HL-60/S4 treated with retinoic acid at 250 ng/mL for 4 days and 3 days (cell line): ENCODE measurements around the gene BCAT1.
"Not testable (repeated sequence)": the region's sequence is repeated elsewhere in the genome, so short reads cannot be mapped to it uniquely, and the experiment has no call there.

Experiments used
- in situ Hi-C: fragments of 300-500 bp; cut with MboI; formaldehyde crosslinking; loops from 2 replicates; pipeline ENCODE4 v1.7.0; 2022; ENCODE audit warnings: low sequenced_read_pairs

BCAT1 gene

GRCh38 chr12:24960222-24960855 is 11.4 kb upstream of the BCAT1 start:
- in situ Hi-C loops = no loop called here

- in situ Hi-C loops = not testable (repeated sequence)
These were observed 7.5 kb upstream of the BCAT1 start for GRCh38 chr12:24956351-24956750.

GRCh38 chr12:24955853-24956252 is 7.0 kb upstream of the BCAT1 start:
- in situ Hi-C loops = no loop called here

DNA sequence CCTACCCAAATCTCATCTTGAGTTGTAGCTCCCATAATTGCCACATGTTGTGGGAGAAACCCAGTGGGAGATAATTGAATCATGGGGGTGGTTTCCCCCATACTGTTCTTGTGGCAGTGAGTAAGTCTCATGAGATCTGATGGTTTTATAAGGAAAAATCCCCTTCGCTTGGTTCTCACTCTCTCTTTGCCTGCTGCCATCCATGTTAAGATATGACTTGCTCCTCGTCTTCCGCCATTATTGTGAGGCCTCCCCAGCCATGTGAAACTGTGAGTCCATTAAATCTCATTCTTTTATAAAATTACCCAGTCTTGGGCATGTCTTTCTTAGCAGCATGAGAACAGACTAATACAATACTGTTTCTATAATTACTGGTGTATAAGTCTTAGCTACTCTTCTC is 6.5 kb upstream of the BCAT1 start:
- in situ Hi-C loops = no loop called here

DNA sequence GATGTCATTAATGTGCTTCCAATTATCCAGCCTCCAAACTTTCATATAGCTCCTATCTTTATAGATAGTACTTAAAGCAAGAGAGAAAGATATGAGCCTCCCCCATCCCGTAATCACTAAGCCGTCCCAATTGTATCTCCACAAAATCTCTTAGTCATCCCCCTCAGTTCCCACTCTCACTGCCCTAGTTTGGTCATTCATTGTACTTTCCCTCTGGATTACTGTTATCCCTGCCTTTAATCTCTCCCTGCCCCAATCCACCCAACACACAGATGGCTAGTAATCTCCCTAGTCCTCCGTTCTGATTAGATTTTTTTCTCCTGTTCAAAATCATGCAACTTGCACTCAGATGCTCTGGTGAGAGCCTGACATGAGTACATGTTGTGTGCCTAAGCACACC is 5.4 kb upstream of the BCAT1 start:
- in situ Hi-C loops = no loop called here

DNA sequence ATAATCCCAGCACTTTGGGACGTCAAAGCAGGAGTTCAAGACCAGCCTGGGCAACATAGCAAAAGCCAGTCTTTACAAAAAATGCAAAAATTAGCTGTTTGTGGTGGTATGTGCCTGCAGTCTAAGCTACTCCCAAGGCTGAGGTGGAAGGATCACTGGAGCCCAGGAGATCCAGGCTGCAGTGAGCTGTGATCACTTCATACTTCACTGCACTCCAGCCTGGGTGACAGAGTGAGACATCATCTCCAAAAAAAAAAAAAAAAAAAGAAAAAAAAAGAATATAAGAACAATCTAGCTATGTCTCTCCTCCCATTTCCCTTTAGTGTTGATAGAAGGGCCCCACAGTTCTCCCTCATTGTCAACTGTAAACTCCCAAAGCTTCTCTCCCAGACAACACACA is 3.5 kb upstream of the BCAT1 start:
- in situ Hi-C loops = no loop called here

- in situ Hi-C loops = no loop called here
These were observed 1.4 kb upstream of the BCAT1 start for GRCh38 chr12:24950231-24950834.

DNA sequence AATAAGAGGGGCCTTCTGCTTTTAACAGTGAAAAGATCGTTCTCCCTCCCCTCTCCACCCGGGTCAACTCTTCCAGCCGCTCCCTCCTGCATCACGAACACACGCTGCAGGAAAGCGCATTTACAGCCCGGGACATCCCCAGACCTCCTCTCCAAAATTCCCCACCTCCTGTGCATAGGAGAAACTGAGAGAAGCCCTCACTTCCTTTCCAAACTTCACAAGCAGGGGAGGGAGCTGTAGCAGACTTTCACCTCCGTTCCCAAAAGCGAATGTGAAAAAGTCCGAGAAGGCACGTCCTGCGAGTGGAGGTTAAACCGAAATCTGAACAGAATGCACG is 513 bp downstream of the BCAT1 start:
- in situ Hi-C loops = no loop called here

- in situ Hi-C loops = no loop called here
These were observed 1.1 kb downstream of the BCAT1 start for GRCh38 chr12:24947541-24948419.

DNA sequence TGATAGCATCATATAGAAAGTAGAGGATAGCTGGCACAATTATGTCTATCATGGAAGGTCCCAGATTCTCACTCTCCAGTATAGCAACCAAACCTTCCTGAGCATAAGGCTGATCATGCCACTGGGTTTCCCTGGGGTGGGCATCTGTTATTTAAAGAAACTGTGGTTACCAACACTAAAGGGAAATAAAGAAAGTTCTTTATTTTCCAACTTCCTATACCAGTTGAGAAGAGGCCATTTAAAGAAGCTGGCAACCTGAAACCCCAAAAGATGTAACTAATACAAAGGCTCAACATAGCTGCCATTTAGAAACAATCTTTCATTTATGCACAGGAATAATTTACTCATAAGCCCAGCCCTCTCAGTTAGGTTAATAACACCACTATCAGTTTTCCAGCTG is 3.1 kb downstream of the BCAT1 start:
- in situ Hi-C loops = no loop called here

DNA sequence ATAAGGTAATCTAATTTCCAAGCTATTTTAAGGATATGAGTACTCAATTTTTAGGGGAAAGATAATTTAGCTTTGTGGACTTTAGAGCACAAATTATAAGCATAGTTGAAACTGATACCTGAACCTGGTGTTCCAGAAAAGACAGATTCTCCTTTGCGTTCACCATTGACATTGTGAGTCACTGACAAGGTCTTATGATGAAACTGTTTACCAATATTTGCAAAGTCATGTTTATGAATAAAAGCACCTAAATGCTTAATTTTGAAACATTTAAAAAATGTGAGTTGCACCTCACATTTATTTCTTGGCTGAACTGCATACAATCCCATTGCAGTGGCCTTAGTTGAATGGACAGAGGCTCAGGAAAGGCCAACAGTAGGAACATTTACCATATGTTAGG is 3.9 kb downstream of the BCAT1 start:
- in situ Hi-C loops = no loop called here

DNA sequence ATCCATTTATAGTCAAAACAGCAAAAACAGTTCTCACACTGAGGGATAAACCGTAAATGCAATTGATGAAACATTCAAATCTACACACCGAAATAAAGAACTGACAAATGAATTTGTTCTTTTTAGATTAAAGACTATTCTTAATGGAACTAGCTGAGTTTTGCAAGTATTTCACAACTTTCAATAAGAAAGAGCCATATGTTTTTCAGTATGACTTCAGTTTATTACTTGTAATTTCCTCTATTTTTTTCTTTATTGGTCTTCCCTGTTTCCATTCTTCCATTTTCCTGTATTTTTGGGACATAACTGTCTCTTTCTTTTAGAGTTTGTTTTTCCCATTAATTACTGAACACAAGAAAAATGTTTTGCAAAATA is 4.3 kb downstream of the BCAT1 start:
- in situ Hi-C loops = no loop called here

GRCh38 chr12:24943947-24944600 is 4.8 kb downstream of the BCAT1 start:
- in situ Hi-C loops = no loop called here

GRCh38 chr12:24940157-24940556 is 8.7 kb downstream of the BCAT1 start:
- in situ Hi-C loops = no loop called here

GRCh38 chr12:24939551-24939950 is 9.3 kb downstream of the BCAT1 start:
- in situ Hi-C loops = not testable (repeated sequence)

- in situ Hi-C loops = no loop called here
These were observed 10.6 kb downstream of the BCAT1 start for GRCh38 chr12:24938341-24938740.

- in situ Hi-C loops = no loop called here
These were observed 11.2 kb downstream of the BCAT1 start for GRCh38 chr12:24937553-24938244.

DNA sequence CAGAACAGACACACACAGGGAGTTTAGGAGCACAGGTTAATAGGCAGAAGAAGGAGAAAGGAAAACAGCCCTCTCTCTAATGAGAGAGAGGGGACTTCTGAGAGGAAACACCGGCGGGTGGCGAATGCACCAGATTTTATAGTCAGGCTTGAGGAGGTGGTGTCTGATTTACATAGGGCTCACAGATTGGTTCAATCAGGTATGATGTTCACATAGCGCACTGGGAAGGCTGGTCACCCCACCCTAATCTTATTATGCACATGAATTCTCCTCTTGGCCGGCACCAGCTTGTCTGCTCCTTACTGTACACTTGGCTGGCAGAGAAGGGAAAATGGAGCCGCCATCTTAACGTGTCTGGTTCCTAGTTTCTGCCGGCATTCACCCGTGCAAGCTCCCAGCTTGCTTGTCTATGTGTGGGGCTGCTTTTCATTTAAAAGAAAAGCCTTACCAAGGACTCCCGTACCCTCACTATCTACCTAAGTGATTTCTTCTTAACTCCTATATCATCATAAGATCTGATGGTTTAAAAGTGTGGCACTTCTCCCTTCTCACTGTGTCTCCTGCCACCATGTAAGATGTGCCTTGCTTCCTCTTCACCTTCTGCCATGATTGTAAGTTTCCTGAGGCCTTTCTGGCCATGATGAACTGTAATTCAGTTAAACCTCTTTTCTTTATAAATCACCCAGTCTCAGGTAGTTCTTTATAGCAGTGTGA is 15.1 kb downstream of the BCAT1 start:
- in situ Hi-C loops = no loop called here

DNA sequence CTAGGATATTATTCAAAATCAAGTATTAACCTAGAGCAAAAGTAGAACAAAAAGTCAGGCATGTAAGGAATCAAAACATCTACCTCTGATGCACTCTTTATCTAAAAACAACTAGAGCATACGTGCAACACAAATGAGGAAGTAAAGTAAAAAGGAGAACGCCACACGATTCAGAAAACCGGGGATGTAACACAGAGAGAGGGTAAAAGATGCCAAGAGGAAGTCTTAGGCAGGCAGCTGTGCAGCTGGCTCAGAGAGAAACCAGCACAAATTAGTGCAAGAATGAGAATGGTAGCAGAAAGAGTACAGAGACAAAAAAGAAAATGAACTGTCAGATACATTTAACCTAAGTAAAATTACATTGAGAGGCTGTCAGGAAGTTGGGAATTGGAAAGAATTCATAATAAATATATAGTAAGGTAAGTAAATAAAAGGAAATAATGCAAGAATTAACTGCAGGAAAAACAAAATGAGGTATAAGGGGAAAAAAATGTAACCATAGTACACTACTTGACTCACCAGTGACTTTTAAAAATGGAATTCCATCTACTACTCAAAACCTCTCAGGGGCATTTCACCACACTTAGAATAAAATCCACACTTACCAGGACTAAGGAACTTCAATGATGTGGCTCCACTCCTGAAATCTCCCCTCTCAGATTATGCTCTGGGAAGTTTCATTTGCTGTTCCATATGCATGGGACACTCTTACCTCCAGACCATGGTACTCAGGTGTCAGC is 17.1 kb downstream of the BCAT1 start:
- in situ Hi-C loops = no loop called here

DNA sequence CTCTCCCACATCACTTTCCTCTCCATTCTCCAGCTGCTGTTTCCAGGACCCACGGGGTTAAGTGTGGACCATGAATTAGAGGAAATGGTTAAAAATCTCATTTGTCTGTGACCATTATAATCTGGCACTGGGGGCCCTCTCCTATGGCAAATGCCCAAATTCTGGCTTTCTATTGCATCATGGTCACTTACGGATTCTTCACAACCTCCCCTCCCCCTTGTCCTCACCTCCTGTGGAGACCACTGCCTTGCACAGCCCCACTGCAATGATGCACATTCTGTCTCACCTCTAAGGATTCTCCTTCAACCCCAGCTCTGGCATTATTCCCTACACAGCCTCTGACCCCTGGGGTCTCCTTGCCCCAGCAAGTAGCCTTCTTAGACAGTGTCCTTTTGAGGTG is 18.9 kb downstream of the BCAT1 start:
- in situ Hi-C loops = no loop called here
